NCI-H1092 treated with DMSO at 0.1 percent for 48 hours (cell line): ENCODE data around the gene WWOX.

Experiments used
- DNase-seq: peaks from one replicate; lab custom pipeline; 2025; lab: John Stamatoyannopoulos, UW

WWOX gene

GRCh38 chr16:78195797-78196196 lies 96.3 kb downstream of the WWOX start:
- DNase-seq, result no peak

- no peak for DNase-seq
Observed at GRCh38 chr16:78196502-78196901, 97.0 kb downstream of the WWOX start.

DNA sequence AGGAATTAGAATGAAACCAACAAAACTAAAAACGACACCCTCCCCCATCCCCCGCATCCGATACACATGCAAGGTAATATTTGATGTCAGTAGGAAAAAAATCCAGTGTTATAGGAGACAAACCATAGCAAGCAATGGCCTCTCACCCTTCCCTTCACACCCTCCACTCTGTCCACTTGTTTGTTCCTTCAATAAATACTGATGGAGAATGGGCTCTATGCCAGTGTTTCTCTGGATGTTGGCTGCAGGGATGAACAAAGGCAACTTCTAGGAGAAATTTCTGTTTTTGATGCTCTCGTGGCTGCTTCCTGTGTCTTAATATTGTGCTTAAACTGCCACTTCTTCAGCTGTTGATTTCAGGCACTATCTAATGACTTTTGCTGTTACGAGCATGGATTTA lies 98.8 kb downstream of the WWOX start:
- peak; percentile 22 for DNase-seq

DNA sequence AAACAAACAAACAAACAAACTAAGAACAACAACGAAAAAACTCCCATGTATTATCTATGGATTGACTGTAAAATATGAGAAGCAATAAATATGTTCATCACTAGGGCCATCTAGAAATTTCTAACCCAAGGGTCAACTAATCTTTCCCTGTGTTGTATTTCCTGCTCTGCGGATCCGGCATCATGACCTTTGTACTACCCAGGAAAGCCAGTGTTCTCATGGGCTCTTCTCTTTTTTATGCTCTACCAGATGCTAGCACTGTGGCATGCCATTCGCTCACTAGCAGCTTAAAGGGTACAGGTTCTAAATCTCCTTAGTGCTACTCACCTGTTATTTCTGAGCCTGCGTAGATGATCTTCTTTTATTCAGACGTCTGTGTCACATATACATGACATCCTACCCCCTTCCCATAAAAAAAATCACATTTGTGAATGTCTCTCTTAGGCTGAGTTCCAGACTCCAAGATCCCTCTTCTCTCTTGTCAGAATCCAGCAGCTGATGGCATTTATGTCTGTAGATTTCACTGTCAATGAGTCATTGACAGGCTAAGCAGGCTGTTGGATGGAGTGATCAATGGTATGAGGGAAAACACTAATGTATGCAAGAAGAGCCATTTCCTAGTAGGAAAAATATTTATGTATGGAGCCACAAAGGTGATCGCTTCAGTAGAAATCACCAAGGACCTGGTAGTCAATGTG lies 100.0 kb downstream of the WWOX start:
- no peak for DNase-seq

- DNase-seq, result no peak
Observed at GRCh38 chr16:78200023-78200389, 100.6 kb downstream of the WWOX start.

DNA sequence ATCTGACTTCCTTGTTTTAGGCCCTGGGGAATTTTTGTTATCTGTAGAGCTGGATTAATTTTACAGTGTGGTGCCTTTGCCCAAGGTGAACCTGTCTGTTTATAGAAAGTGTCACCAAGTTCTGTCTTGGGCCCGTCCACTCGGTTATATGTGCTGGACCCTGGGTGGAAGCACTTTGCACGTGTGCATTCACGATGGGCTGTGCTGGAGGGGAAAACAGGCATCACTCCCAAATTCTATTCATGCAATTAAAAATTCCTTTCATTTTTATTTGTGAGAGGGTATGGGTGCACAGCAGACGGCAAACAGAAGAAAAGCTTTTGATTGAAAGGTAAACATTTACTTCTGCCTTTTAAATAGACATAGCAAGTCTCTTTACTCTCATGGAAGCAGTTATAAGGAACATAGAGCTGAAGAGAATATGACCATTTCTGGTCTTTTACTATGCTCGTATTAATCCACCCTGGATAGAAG lies 101.2 kb downstream of the WWOX start:
- DNase-seq, result peak; percentile 77

- no peak for DNase-seq
Observed at GRCh38 chr16:78205506-78205905, 106.1 kb downstream of the WWOX start.

GRCh38 chr16:78206623-78207223 lies 107.3 kb downstream of the WWOX start:
- DNase-seq, result no peak

DNA sequence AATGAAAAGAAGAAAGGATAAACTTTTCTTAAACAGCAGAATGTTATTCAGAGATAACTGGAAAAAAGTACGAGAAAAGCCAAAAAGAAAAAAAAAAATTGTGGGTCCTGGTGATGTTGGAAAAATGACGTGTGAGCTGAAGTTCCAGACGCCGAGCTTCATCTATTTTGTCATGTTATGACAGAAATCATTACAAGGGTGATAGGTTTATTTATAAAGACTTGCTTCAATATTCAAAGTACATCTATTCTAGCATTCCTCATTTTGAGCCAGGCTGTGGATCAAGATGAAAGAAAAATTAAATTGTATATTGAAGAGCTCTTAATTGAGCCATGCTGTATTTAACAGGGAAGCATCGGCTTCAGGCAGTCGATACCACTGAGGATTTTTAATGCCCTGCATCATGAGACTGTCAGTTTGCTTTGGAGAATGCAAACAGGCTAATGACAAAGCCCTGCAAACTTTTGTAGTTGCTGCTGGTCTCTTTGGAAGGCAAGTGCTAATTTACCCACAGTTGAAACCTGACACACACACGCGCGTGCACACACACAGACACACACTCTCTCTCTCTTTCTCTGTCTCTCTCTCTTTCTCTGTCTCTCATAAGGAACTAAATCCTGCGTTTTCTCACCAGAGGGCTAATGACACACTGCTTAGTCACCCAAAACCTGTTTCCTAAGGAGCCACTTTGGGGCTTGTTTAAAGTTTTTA lies 110.7 kb downstream of the WWOX start:
- peak; percentile 13 for DNase-seq

DNA sequence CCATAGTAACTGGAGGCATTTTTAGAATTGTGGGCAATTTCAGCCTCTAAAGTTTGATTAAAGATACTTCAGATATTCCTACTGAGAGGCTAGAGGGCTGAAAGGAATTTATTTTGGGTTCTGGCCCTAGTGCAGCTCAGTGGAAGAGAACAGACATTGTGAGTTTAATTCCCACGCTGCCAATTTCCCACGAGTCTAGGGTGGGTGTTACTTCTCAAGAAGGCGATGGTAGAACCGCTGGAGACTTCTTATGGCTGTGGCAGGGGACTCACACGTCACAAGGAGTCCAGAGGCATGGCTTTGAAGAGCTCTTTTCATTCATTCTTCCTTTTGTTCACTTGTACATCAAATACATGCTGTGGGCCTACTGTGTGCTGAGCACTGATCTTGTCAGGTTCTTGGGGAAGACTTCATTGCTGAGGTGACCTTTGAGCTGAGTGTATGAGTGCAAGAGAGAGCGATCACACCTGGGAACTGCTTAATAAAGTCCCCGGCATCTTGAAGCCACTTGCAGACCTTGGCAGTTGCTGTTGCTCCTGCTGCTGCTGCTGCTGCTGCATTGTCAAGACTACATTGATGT lies 111.7 kb downstream of the WWOX start:
- DNase-seq, result no peak

- no peak for DNase-seq
Observed at GRCh38 chr16:78211946-78212345, 112.5 kb downstream of the WWOX start.

DNA sequence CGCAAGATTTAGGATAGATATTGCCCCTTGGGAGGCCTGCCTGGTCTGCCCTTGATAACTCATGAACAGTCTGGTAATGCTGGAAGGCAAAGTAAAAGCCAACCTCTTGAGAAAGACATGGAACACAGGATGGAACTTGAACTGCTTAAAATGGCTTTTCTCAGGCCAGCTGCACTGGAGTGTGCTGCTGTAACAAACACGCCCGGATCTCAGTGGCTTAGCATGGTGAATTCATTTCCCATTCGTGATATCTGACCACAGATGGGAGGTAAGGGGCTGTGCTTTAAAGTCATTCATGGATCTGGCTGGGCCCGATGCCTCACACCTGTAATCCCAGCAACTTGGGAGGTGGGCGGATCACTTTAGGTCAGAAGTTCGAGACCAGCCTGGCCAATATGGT lies 113.2 kb downstream of the WWOX start:
- DNase-seq, result no peak

- DNase-seq, result no peak
Observed at GRCh38 chr16:78213751-78214150, 114.3 kb downstream of the WWOX start.

- DNase-seq, result no peak
Observed at GRCh38 chr16:78215222-78215621, 115.8 kb downstream of the WWOX start.

GRCh38 chr16:78216166-78216745 lies 116.8 kb downstream of the WWOX start:
- no peak for DNase-seq

- no peak for DNase-seq
Observed at GRCh38 chr16:78217276-78217675, 117.8 kb downstream of the WWOX start.

- no peak for DNase-seq
Observed at GRCh38 chr16:78218279-78218678, 118.8 kb downstream of the WWOX start.

- DNase-seq, result no peak
Observed at GRCh38 chr16:78218856-78219651, 119.6 kb downstream of the WWOX start.

GRCh38 chr16:78220571-78220970 lies 121.1 kb downstream of the WWOX start:
- no peak for DNase-seq

GRCh38 chr16:78221892-78222291 lies 122.4 kb downstream of the WWOX start:
- no peak for DNase-seq

DNA sequence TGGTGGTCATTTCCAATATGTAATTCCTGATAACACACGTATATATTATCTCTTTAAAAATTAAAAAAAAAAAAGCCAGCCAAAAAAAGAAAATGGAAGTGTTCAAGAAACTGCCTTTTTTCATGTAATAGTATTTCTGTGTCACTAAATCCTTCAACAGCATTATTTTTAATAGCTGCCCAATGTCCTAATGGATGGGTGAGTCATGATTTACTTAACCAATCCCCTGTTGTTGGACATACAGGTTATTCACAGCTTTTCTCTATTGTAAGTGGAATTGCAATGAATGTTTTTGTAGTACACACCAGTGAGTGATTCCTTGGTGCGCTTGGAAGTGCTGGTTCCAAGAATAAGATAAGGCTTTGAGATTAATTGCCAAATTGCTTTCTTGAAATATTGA lies 124.9 kb downstream of the WWOX start:
- no peak for DNase-seq

- DNase-seq, result no peak
Observed at GRCh38 chr16:78225919-78226318, 126.5 kb downstream of the WWOX start.
